PC-9 (cell line): ENCODE data around the gene C2CD3. TPM values are rescaled to one million over a fixed set of nuclear protein-coding genes. Genes with fewer than 3 reads are reported as not detected.
A peak's percentile ranks its signal among the peaks of the same experiment; 100 is the strongest.

Source experiments
- BruUV-seq: library from RNA; stranded (reverse); fragments of 400-500 nt; replicated peaks from 2 replicates; lab custom pipeline; 2021; lab: Mats Ljungman, UMichigan
- CTCF ChIA-PET: fragments of 300-600 bp; sonication (Branson Sonifier 250); formaldehyde crosslinking; loops from one replicate; lab custom pipeline; 2022; ENCODE audit warnings: antibody characterized with exemption; lab: Charles Lee
- POLR2A ChIA-PET: fragments of 300-600 bp; sonication (Branson Sonifier 250); formaldehyde crosslinking; loops from one replicate; lab custom pipeline; 2022; ENCODE audit warnings: antibody characterized with exemption; ENCODE audit not compliant: unreplicated experiment; lab: Charles Lee
- DNase-seq, 2 experiments: peaks; one replicate each; pipeline versions ENCODE4 v3.0.0 to v3.0.0-alpha.2; 2015 to 2022; ENCODE audit warnings: mixed read lengths in 1 of 2
- H2AFZ ChIP-seq: fragments of 200-600 bp; sonication (generic); 2 replicates; pipeline ENCODE4 v1.8.1; 2017; ENCODE audit warnings: antibody characterized with exemption
- H3F3A ChIP-seq: fragments of 200-600 bp; sonication (generic); 2 replicates; pipeline ENCODE4 v1.8.1; 2017; ENCODE audit warnings: antibody characterized with exemption, mild to moderate bottlenecking, low read depth; ENCODE audit not compliant: insufficient read depth
- H3K27ac ChIP-seq: fragments of 200-600 bp; sonication (generic); 2 replicates; pipeline ENCODE4 v1.6.1; 2016; ENCODE audit warnings: mixed run types
- H3K27me3 ChIP-seq: fragments of 200-600 bp; sonication (generic); 2 replicates; pipeline ENCODE4 v1.6.1; 2016; ENCODE audit warnings: low read depth, mixed run types; ENCODE audit not compliant: insufficient read depth
- H3K36me3 ChIP-seq: fragments of 200-600 bp; sonication (generic); 2 replicates; pipeline ENCODE4 v1.6.1; 2016; ENCODE audit warnings: low read depth, mixed run types
- H3K4me1 ChIP-seq: fragments of 200-600 bp; sonication (generic); replicated peaks from 2 replicates; pipeline ENCODE4 v1.6.1; 2016; ENCODE audit warnings: mixed run types; ENCODE audit not compliant: insufficient read depth
- H3K4me2 ChIP-seq: fragments of 200-600 bp; sonication (generic); 2 replicates; pipeline ENCODE4 v1.6.1; 2017; ENCODE audit warnings: mixed run types
- H3K4me3 ChIP-seq: fragments of 200-600 bp; sonication (generic); 2 replicates; pipeline ENCODE4 v1.6.1; 2016; ENCODE audit warnings: mixed run types
- H3K79me2 ChIP-seq: fragments of 200-600 bp; sonication (generic); 2 replicates; pipeline ENCODE4 v1.6.1; 2017; ENCODE audit warnings: low read depth, mixed run types
- H3K9me2 ChIP-seq: fragments of 200-600 bp; sonication (generic); 2 replicates; pipeline ENCODE4 v1.8.1; 2017; ENCODE audit warnings: mild to moderate bottlenecking; ENCODE audit not compliant: insufficient read depth
- H3K9me3 ChIP-seq: fragments of 200-600 bp; sonication (generic); 2 replicates; pipeline ENCODE4 v1.8.1; 2016; ENCODE audit warnings: low read depth; ENCODE audit not compliant: insufficient read depth
- H4K20me1 ChIP-seq: fragments of 200-600 bp; sonication (generic); 2 replicates; pipeline ENCODE4 v1.8.1; 2017; ENCODE audit not compliant: insufficient read depth
- EZH2 ChIP-seq: fragments of 200-600 bp; sonication (generic); IDR thresholded peaks from 2 replicates; pipeline ENCODE4 v1.8.0; 2017; ENCODE audit warnings: antibody characterized with exemption, low read depth
- intact Hi-C: fragments of 100-400 bp; cut with micrococcal nuclease; formaldehyde crosslinking; loops from one replicate; pipeline ENCODE4 v1.10.0; 2022; ENCODE audit not compliant: unreplicated experiment
- total RNA-seq: library from RNA; stranded (reverse); gene quantifications from 2 replicates; pipeline ENCODE4 v1.2.3, GENCODE V29; 2021
- TF ChIP-seq, protein P1 (sequence below): fragments of 200-600 bp; sonication (generic); conservative IDR thresholded peaks from 2 replicates; pipeline ENCODE4 v1.6.1; 2017; ENCODE audit warnings: mixed run types, antibody characterized with exemption, mild to moderate bottlenecking, moderate library complexity

The C2CD3 gene
- total RNA-seq, 1 experiment from 2014 or later: 50.0 TPM

DNA sequence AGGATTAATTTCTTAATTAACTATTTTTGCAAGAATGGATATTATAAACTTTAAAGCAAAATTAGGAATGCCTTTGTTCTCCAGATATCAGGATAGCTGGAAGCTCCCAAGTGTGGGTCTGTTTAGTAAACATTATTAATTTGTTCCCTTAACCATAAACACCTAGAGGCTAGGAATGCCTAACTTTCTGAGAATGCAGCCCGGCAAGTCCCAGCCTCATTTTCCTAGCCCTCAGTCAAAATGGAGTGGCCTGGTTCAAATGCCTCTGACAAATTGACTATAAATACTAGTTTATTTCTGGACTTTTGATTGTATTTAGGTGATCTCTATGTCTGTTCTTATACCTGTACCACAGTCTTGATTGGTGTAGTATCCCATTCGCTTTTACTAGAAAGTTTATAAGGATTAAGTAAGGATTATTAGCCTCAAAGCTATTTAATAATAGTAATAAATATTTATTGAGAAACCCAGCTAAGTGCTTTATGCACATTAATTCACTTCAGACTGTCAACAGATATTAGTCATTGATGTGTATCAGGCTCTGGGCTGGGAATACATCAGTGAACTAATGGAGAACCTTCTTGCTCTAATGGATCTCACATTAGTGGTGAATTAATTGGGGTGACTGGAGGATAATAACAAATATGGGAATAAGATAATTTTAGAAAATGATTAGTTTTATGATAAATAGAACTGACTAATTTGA lies 26.1 kb upstream of the C2CD3 start:
- H2AFZ ChIP-seq: no peak overlapping the region
- intact Hi-C loops: no loop called here
- no peak for DNase-seq
- CTCF ChIA-PET: no interaction called here
- H3K27me3 ChIP-seq: no peaks in the 10 kb centered on the region
- TF ChIP-seq EZH2: no peak
- TF ChIP-seq, protein P1, sequence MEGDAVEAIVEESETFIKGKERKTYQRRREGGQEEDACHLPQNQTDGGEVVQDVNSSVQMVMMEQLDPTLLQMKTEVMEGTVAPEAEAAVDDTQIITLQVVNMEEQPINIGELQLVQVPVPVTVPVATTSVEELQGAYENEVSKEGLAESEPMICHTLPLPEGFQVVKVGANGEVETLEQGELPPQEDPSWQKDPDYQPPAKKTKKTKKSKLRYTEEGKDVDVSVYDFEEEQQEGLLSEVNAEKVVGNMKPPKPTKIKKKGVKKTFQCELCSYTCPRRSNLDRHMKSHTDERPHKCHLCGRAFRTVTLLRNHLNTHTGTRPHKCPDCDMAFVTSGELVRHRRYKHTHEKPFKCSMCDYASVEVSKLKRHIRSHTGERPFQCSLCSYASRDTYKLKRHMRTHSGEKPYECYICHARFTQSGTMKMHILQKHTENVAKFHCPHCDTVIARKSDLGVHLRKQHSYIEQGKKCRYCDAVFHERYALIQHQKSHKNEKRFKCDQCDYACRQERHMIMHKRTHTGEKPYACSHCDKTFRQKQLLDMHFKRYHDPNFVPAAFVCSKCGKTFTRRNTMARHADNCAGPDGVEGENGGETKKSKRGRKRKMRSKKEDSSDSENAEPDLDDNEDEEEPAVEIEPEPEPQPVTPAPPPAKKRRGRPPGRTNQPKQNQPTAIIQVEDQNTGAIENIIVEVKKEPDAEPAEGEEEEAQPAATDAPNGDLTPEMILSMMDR: no peak
- H3K9me3 ChIP-seq: peaks cover 8% of the 10 kb centered on the region; the same call in 1 of the 2 replicates
- H3F3A ChIP-seq: 0 out of 2 replicates have a peak, but pooled peaks cover 3% of the 10 kb centered on the region
- H3K27ac ChIP-seq: no peak overlapping the region
- H3K4me1 ChIP-seq: peaks cover 23% of the 10 kb centered on the region
- POLR2A ChIA-PET: interaction anchor here (0.6 to 0.7 kb wide), 2 partner anchors 137 to 174 kb away, joined by 5 to 8 read pairs; no protein-coding TSS in a partner anchor
- H3K9me2 ChIP-seq: no peaks in the 10 kb centered on the region
- no peak overlapping the region for H3K4me3 ChIP-seq
- peaks cover 10% of the 10 kb centered on the region; the same call in 1 of the 2 replicates for H3K36me3 ChIP-seq
- H3K79me2 ChIP-seq: peaks cover 22% of the 10 kb centered on the region
- H3K4me2 ChIP-seq: no peak overlapping the region
- H4K20me1 ChIP-seq: no peaks in the 10 kb centered on the region
- no TSS peak for BruUV-seq

DNA sequence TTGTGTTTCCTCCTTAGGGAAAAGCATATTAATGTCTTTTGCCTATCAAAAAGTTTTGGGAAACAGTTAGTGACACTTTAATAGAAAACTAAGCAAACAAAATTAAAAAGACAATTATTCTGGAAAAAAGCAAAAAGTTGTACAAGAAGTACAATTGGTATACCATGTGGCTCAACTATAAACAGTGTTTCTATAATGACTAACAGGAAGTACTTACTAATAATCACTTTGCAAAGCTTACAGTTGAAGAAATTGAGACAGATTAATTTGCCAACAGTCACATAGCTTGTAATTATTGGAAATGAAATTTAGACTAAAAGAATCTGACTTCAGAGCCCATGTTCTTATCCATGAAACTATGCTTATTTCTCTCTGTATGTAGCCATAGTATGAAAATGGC lies 25.0 kb upstream of the C2CD3 start:
- Histone ChIP-seq H3K27ac (peak overlapping the region; percentile 7; the same call in 1 of the 2 replicates), H3K4me1 (peaks cover 23% of the 10 kb centered on the region), H3K36me3 (peaks cover 10% of the 10 kb centered on the region; the same call in 1 of the 2 replicates), H3K27me3 (no peaks in the 10 kb centered on the region), H3F3A (0 out of 2 replicates have a peak, but pooled peaks cover 3% of the 10 kb centered on the region), H2AFZ (no peak overlapping the region), H3K9me2 (no peaks in the 10 kb centered on the region), H3K4me3 (no peak overlapping the region), H3K9me3 (peaks cover 8% of the 10 kb centered on the region; the same call in 1 of the 2 replicates), H4K20me1 (no peaks in the 10 kb centered on the region), H3K4me2 (no peak overlapping the region), H3K79me2 (peaks cover 31% of the 10 kb centered on the region)
- ChIA-PET CTCF (no interaction called here), POLR2A (interaction anchor here (0.7 kb wide), 2 partner anchors 26 to 136 kb away, joined by 4 to 8 read pairs; no protein-coding TSS in a partner anchor)
- BruUV-seq: no TSS peak
- DNase-seq: no peak
- no peak for TF ChIP-seq EZH2
- TF ChIP-seq, protein P1: no peak
- intact Hi-C loops: no loop called here

DNA sequence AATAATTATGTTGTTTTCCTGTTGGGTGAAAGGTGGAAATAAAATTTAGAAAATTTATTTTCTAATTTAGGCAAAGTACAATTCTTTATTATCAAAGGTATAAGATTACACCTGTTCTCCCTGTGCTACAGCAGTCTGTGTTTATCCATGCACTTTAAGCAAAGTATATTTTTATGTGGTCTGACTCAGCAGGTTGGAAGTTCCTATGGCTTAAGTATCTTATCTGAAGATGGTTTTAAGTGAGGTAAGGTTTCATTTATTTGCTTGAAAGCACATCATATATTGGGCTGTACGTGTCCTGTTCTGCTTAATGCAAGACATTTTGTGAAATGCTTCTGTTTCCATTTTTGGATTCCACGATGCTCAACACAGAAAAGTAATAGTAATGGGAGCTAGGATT lies 14.9 kb upstream of the C2CD3 start:
- H3K36me3 ChIP-seq: peaks cover 17% of the 10 kb centered on the region
- no TSS peak for BruUV-seq
- peak in 1 of 2 experiments; percentile 56 for DNase-seq
- no peak overlapping the region for H2AFZ ChIP-seq
- no peaks in the 10 kb centered on the region for H3K27me3 ChIP-seq
- H4K20me1 ChIP-seq: peaks cover 3% of the 10 kb centered on the region
- H3K27ac ChIP-seq: peak overlapping the region; percentile 7; the same call in 1 of the 2 replicates
- ChIA-PET POLR2A (no interaction called here), CTCF (no interaction called here)
- no peaks in the 10 kb centered on the region for H3K9me3 ChIP-seq
- 0 out of 2 replicates have a peak, but pooled peaks cover 7% of the 10 kb centered on the region for H3F3A ChIP-seq
- H3K9me2 ChIP-seq: no peaks in the 10 kb centered on the region
- TF ChIP-seq EZH2: no peak
- TF ChIP-seq, protein P1: no peak
- intact Hi-C loops: no loop called here
- H3K4me1 ChIP-seq: peaks cover 8% of the 10 kb centered on the region; the same call in 1 of the 2 replicates
- no peak overlapping the region for H3K4me3 ChIP-seq
- no peak overlapping the region for H3K4me2 ChIP-seq
- H3K79me2 ChIP-seq: peaks cover 57% of the 10 kb centered on the region
